HCT116 (cell line): Measurements from ENCODE around the gene CCDC192. TPM values are rescaled to one million over a fixed set of nuclear protein-coding genes. Genes with fewer than 3 reads are reported as not detected.

ENCODE experiments used
- ATAC-seq: fragments of 200-7000 bp; cut with Tn5 transposase; 2 replicates; pipeline ENCODE4 v1.9.1; 2020; ENCODE audit warnings: mild to moderate bottlenecking, moderate library complexity
- BruUV-seq: library from RNA; stranded (reverse); fragments of 400-500 nt; replicated peaks from 2 replicates; lab custom pipeline; 2021; lab: Mats Ljungman, UMichigan
- CTCF ChIA-PET: fragments of 300-600 bp; sonication (Branson Sonifier 250); formaldehyde crosslinking; loops from one replicate; lab custom pipeline; 2021; ENCODE audit warnings: antibody characterized with exemption; lab: Charles Lee
- POLR2A ChIA-PET: fragments of 300-600, 350-600 bp; sonication (Branson Sonifier 250); formaldehyde crosslinking; loops from one replicate; lab custom pipeline; 2021; ENCODE audit warnings: antibody characterized with exemption; lab: Charles Lee
- RAD21 ChIA-PET, 2 experiments: fragments of 300-600 bp; sonication (Branson Sonifier 250); formaldehyde crosslinking; loops; one replicate each; lab custom pipeline; 2023; ENCODE audit warnings: low total read pairs in 2 of 2; ENCODE audit not compliant: uncharacterized antibody in 2 of 2, unreplicated experiment in 2 of 2, low non-redundant PET in 1 of 2; lab: Charles Lee
- DNase-seq: peaks from one replicate; pipeline ENCODE4 v3.0.0-alpha.2; 2010; ENCODE audit warnings: low read depth, low spot score
- H2AFZ ChIP-seq: fragments of 200-600 bp; shearing (Covaris generic), sonication (generic); 2 replicates; pipeline ENCODE4 v1.6.1; 2017; ENCODE audit warnings: low read depth, mixed run types, mixed read lengths, antibody characterized with exemption, low read length; ENCODE audit not compliant: poor library complexity, severe bottlenecking
- H3K27ac ChIP-seq: 2 replicates; pipeline ENCODE4 v1.5.1; 2012; ENCODE audit warnings: low read depth, low read length
- H3K27me3 ChIP-seq: fragments of 200-600 bp; sonication (generic); 2 replicates; pipeline ENCODE4 v1.6.1; 2016; ENCODE audit warnings: mixed run types, low read length, mixed read lengths; ENCODE audit not compliant: insufficient read depth
- H3K36me3 ChIP-seq, 2 experiments: fragments of 200-500 bp in 1 of 2; fragments of 200-600 bp in 1 of 2; sonication (Bioruptor generic) in 1 of 2; sonication (generic) in 1 of 2; 2 replicates each; pipeline versions ENCODE4 v1.5.1 to v1.6.1; 2014 to 2016; ENCODE audit warnings: low read length in 2 of 2, inconsistent platforms in 1 of 2, mixed read lengths in 1 of 2, mixed run types in 1 of 2; ENCODE audit not compliant: insufficient read depth in 2 of 2, control insufficient read depth in 1 of 2
- H3K4me1 ChIP-seq, 2 experiments: fragments of 200-600 bp in 1 of 2; sonication (generic) in 1 of 2; 2 replicates each; pipeline versions ENCODE4 v1.5.1 to v1.6.1; 2012 to 2017; ENCODE audit warnings: low read length in 2 of 2, inconsistent platforms in 1 of 2, mild to moderate bottlenecking in 1 of 2, mixed read lengths in 1 of 2, mixed run types in 1 of 2, moderate library complexity in 1 of 2; ENCODE audit not compliant: insufficient read depth in 2 of 2, control insufficient read depth in 1 of 2
- H3K4me2 ChIP-seq: fragments of 200-600 bp; sonication (generic); 2 replicates; pipeline ENCODE4 v1.6.1; 2017; ENCODE audit warnings: mixed run types, low read length, mixed read lengths
- H3K4me3 ChIP-seq, 2 experiments: fragments of 200-600 bp in 1 of 2; sonication (generic) in 1 of 2; replicated peaks in 1 of 2; 2 replicates each; pipeline ENCODE4 v1.5.1; 2011 to 2016; ENCODE audit warnings: low read length in 2 of 2, control low read depth in 1 of 2, low read depth in 1 of 2, mild to moderate bottlenecking in 1 of 2, mixed read lengths in 1 of 2, mixed run types in 1 of 2
- H3K79me2 ChIP-seq: fragments of 200-600 bp; sonication (generic); 2 replicates; pipeline ENCODE4 v1.6.1; 2017; ENCODE audit warnings: mild to moderate bottlenecking, mixed run types, low read length, moderate library complexity, mixed read lengths; ENCODE audit not compliant: insufficient read depth
- H3K9ac ChIP-seq: fragments of 200-600 bp; sonication (generic); 2 replicates; pipeline ENCODE4 v1.6.1; 2016; ENCODE audit warnings: low read length, mixed read lengths
- H3K9me2 ChIP-seq: fragments of 200-600 bp; sonication (generic), shearing (Covaris generic); 2 replicates; pipeline ENCODE4 v1.6.1; 2017; ENCODE audit warnings: mixed run types, mild to moderate bottlenecking, moderate library complexity; ENCODE audit not compliant: insufficient read depth
- H3K9me3 ChIP-seq, 2 experiments: fragments of 200-500 bp in 1 of 2; fragments of 200-600 bp in 1 of 2; sonication (Bioruptor generic) in 1 of 2; sonication (generic) in 1 of 2; 2 replicates each; pipeline ENCODE4 v1.6.1; 2014 to 2017; ENCODE audit warnings: low read length in 2 of 2, mixed read lengths in 2 of 2, inconsistent platforms in 1 of 2, low read depth in 1 of 2, mild to moderate bottlenecking in 1 of 2, mixed run types in 1 of 2, moderate library complexity in 1 of 2; ENCODE audit not compliant: control insufficient read depth in 1 of 2, insufficient read depth in 1 of 2
- H4K20me1 ChIP-seq: fragments of 200-600 bp; sonication (generic), shearing (Covaris generic); 2 replicates; pipeline ENCODE4 v1.6.1; 2017; ENCODE audit warnings: mixed run types, mild to moderate bottlenecking, moderate library complexity; ENCODE audit not compliant: insufficient read depth
- TCF7L2 ChIP-seq: IDR thresholded peaks from 2 replicates; pipeline ENCODE4 v1.7.0; 2011; ENCODE audit warnings: borderline replicate concordance, inconsistent platforms; ENCODE audit not compliant: insufficient read depth, insufficient read length; ENCODE audit errors: extremely low read depth
- ZNF274 ChIP-seq: fragments of 200-500 bp; sonication (Bioruptor generic); IDR thresholded peaks from 2 replicates; pipeline ENCODE4 v1.6.1; 2014; ENCODE audit warnings: mild to moderate bottlenecking, low read depth, low read length, inconsistent platforms
- intact Hi-C: fragments of 100-400 bp; cut with micrococcal nuclease; formaldehyde crosslinking; loops from 2 replicates; pipeline ENCODE4 v1.10.0; 2022
- total RNA-seq: library from RNA; stranded (reverse); gene quantifications from one replicate; pipeline ENCODE4 v1.2.1, GENCODE V29; 2021; ENCODE audit not compliant: unreplicated experiment
- TF ChIP-seq, protein P1 (sequence below), 3 experiments: fragments of 200-600 bp in 1 of 3; sonication (generic) in 1 of 3; IDR thresholded peaks in 2 of 3; conservative IDR thresholded peaks in 1 of 3; 2 replicates each; pipeline ENCODE4 v1.5.1; 2012 to 2017; ENCODE audit warnings: low read depth in 2 of 3, low read length in 2 of 3, antibody characterized with exemption in 1 of 3, borderline replicate concordance in 1 of 3, control low read depth in 1 of 3, mild to moderate bottlenecking in 1 of 3, mixed read lengths in 1 of 3, mixed run types in 1 of 3, moderate library complexity in 1 of 3; ENCODE audit not compliant: insufficient read depth in 1 of 3
- TF ChIP-seq, protein P2 (sequence below): IDR thresholded peaks from 2 replicates; pipeline ENCODE4 v1.6.1; 2012

The CCDC192 gene
- total RNA-seq, 1 experiment from 2014 or later: not detected

DNA sequence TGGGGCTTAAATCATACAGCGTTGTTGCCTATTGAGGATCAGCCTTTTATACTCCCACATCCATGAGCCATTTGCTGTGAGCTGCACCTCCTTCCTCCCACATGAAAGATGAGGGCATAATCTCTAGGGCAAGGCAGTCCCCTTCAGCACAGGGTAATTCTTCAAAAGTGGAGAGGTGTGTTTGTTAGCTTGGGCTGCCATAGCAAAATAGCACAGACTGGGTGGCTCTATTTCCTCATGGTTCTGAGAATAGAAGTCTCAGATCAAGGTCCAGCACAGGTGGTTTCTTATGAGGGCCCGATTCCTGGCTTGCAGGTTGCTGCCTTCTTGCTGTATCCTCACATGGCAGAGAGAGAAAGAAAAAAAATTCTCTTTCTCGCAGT is 258.6 kb downstream of the CCDC192 start:
- POLR2A ChIA-PET: no interaction called here

DNA sequence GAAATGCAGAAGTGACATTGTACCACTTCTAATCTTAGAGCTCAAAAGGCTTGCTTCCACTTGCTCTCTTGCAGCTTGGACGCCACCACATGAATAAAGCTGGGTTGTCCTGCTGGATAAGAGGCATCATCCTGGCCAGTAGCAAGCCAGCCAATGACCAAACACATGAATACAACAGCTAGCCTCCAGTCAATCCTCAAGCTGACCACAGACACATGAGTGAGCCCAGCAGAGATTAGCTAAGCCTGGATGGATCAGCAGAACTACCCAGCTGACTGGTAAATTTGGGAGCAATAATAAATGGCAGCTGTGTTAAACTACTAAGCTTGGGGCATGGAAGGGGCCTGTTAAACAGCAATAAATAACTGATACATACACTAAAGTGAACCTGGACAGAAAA is 259.3 kb downstream of the CCDC192 start:
- no peak overlapping the region for H3K4me2 ChIP-seq
- intact Hi-C loops: no loop called here
- POLR2A ChIA-PET: no interaction called here
- ATAC-seq (no peak), DNase-seq (no peak)
- RAD21 ChIA-PET: interaction anchor here in 1 of 2 experiments (0.6 kb wide), 1 partner anchor 15 kb away, joined by 12 read pairs; no protein-coding TSS in a partner anchor
- no peak for TF ChIP-seq TCF7L2
- no peak for TF ChIP-seq ZNF274
- TF ChIP-seq, protein P1, sequence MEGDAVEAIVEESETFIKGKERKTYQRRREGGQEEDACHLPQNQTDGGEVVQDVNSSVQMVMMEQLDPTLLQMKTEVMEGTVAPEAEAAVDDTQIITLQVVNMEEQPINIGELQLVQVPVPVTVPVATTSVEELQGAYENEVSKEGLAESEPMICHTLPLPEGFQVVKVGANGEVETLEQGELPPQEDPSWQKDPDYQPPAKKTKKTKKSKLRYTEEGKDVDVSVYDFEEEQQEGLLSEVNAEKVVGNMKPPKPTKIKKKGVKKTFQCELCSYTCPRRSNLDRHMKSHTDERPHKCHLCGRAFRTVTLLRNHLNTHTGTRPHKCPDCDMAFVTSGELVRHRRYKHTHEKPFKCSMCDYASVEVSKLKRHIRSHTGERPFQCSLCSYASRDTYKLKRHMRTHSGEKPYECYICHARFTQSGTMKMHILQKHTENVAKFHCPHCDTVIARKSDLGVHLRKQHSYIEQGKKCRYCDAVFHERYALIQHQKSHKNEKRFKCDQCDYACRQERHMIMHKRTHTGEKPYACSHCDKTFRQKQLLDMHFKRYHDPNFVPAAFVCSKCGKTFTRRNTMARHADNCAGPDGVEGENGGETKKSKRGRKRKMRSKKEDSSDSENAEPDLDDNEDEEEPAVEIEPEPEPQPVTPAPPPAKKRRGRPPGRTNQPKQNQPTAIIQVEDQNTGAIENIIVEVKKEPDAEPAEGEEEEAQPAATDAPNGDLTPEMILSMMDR (IDR thresholded peaks at IDR 0.05 in 2 of 3, conservative IDR thresholded peaks at IDR 0.05 in 1 of 3; ENCODE audit: borderline replicate concordance in 1 of 3, insufficient read depth in 1 of 3, low read depth in 2 of 3, low read length in 2 of 3): no peak
- BruUV-seq: no TSS peak
- H3K4me3 ChIP-seq: no peak overlapping the region
- H4K20me1 ChIP-seq: no peaks in the 10 kb centered on the region
- H3K9me3 ChIP-seq: no peaks in the 10 kb centered on the region
- CTCF ChIA-PET: no interaction called here
- no peaks in the 10 kb centered on the region for H3K79me2 ChIP-seq
- H3K36me3 ChIP-seq: no peaks in the 10 kb centered on the region
- no peak overlapping the region for H3K27ac ChIP-seq
- peaks cover 13 to 19% of the 10 kb centered on the region in 2 experiments for H3K4me1 ChIP-seq
- H3K27me3 ChIP-seq: no peaks in the 10 kb centered on the region
- H3K9me2 ChIP-seq: no peaks in the 10 kb centered on the region; the same call in 1 of the 2 replicates
- H2AFZ ChIP-seq: no peak overlapping the region
- no peak overlapping the region for H3K9ac ChIP-seq

More for the DNA sequence above, 258.6 kb downstream of the CCDC192 start:
- no peak for ATAC-seq
- TF ChIP-seq, protein P2, sequence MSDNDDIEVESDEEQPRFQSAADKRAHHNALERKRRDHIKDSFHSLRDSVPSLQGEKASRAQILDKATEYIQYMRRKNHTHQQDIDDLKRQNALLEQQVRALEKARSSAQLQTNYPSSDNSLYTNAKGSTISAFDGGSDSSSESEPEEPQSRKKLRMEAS: no peak
- Histone ChIP-seq H3K27me3 (no peaks in the 10 kb centered on the region), H3K9ac (no peak overlapping the region), H4K20me1 (no peaks in the 10 kb centered on the region), H3K4me3 (no peak overlapping the region), H2AFZ (no peak overlapping the region), H3K79me2 (no peaks in the 10 kb centered on the region), H3K27ac (no peak overlapping the region), H3K4me1 (peaks cover 20 to 24% of the 10 kb centered on the region in 2 experiments), H3K36me3 (no peaks in the 10 kb centered on the region), H3K9me2 (no peaks in the 10 kb centered on the region; the same call in 1 of the 2 replicates), H3K9me3 (no peaks in the 10 kb centered on the region), H3K4me2 (no peak overlapping the region)
- intact Hi-C loops: no loop called here
- ChIA-PET RAD21 (no interaction called here), CTCF (no interaction called here)
- DNase-seq: no peak
- no TSS peak for BruUV-seq
